HEK293 (cell line): ENCODE measurements around the gene RHOBTB3.

Source experiments
- CTCF ChIA-PET: fragments of 350-600 bp; formaldehyde crosslinking; extraction: SDS; loops from one replicate; lab custom pipeline; 2021; ENCODE audit warnings: antibody characterized with exemption; lab: Yijun Ruan, JAX
- POLR2A ChIA-PET: fragments of 300-600 bp; formaldehyde crosslinking; extraction: SDS; loops from one replicate; lab custom pipeline; 2020; ENCODE audit warnings: antibody characterized with exemption, inconsistent platforms; lab: Yijun Ruan, JAX
- H3K27ac ChIP-seq: fragments of 200-500 bp; sonication (Bioruptor generic); 2 replicates; pipeline ENCODE4 v1.5.1; 2014; ENCODE audit warnings: low read depth, low read length, control low read depth, inconsistent platforms; ENCODE audit errors: extremely low read depth
- H3K36me3 ChIP-seq, 2 experiments: fragments of 200-500 bp in 1 of 2; sonication (Bioruptor generic) in 1 of 2; 1 replicate in 1 of 2; 2 replicates in 1 of 2; pipeline ENCODE4 v1.5.1; 2014 to 2017; ENCODE audit warnings: inconsistent platforms in 2 of 2, low read length in 2 of 2; ENCODE audit not compliant: control insufficient read depth in 2 of 2, insufficient read depth in 1 of 2
- H3K4me1 ChIP-seq: fragments of 200-500 bp; sonication (Bioruptor generic); 2 replicates; pipeline ENCODE4 v1.5.1; 2014; ENCODE audit warnings: mild to moderate bottlenecking, low read length, inconsistent platforms; ENCODE audit not compliant: control insufficient read depth, insufficient read depth
- H3K4me3 ChIP-seq: 2 replicates; pipeline ENCODE4 v1.5.1; 2011; ENCODE audit warnings: low read depth, mild to moderate bottlenecking, control low read depth, low read length, moderate library complexity
- H3K9me3 ChIP-seq: fragments of 200-500 bp; sonication (Bioruptor generic); 2 replicates; pipeline ENCODE4 v1.5.1; 2014; ENCODE audit warnings: low read depth, low read length, inconsistent platforms; ENCODE audit not compliant: control insufficient read depth, insufficient read depth
- KLF7 ChIP-seq: fragments of 450-650 bp; formaldehyde crosslinking; IDR thresholded peaks from 2 replicates; pipeline ENCODE4 v1.5.1; 2016; ENCODE audit warnings: missing biosample characterization, missing genetic modification characterization, borderline replicate concordance
- KLF9 ChIP-seq: fragments of 450-650 bp; formaldehyde crosslinking; IDR thresholded peaks from 2 replicates; pipeline ENCODE4 v1.5.1; 2016; ENCODE audit warnings: missing biosample characterization, missing genetic modification characterization, low read depth
- PRDM1 ChIP-seq: fragments of 450-650 bp; formaldehyde crosslinking; IDR thresholded peaks from 2 replicates; pipeline ENCODE4; 2016; ENCODE audit warnings: missing biosample characterization, missing genetic modification characterization
- SETDB1 ChIP-seq: IDR thresholded peaks from one replicate; pipeline ENCODE4 v1.6.1; 2017; ENCODE audit warnings: mild to moderate bottlenecking, low read length, moderate library complexity, mixed read lengths; ENCODE audit not compliant: insufficient read length
- SP3 ChIP-seq: fragments of 450-650 bp; formaldehyde crosslinking; IDR thresholded peaks from 2 replicates; pipeline ENCODE4 v1.5.1; 2016; ENCODE audit warnings: missing biosample characterization, missing genetic modification characterization
- YY1 ChIP-seq: fragments of 450-650 bp; formaldehyde crosslinking; IDR thresholded peaks from 2 replicates; pipeline ENCODE4 v1.5.1; 2018; ENCODE audit warnings: missing biosample characterization, missing genetic modification characterization
- ZBTB17 ChIP-seq: fragments of 450-650 bp; formaldehyde crosslinking; IDR thresholded peaks from 2 replicates; pipeline ENCODE4 v1.5.1; 2016; ENCODE audit warnings: missing biosample characterization, missing genetic modification characterization
- ZBTB7A ChIP-seq: fragments of 450-650 bp; formaldehyde crosslinking; IDR thresholded peaks from 2 replicates; pipeline ENCODE4 v1.5.1; 2016; ENCODE audit warnings: low read depth, missing biosample characterization, missing genetic modification characterization
- ZNF112 ChIP-seq: fragments of 450-650 bp; formaldehyde crosslinking; IDR thresholded peaks from 2 replicates; pipeline ENCODE4 v1.5.0; 2017; ENCODE audit warnings: missing biosample characterization, missing genetic modification characterization
- ZNF133 ChIP-seq: fragments of 450-650 bp; formaldehyde crosslinking; IDR thresholded peaks from 2 replicates; pipeline ENCODE4 v1.5.1; 2016; ENCODE audit warnings: missing biosample characterization, missing genetic modification characterization
- ZNF239 ChIP-seq: fragments of 450-650 bp; formaldehyde crosslinking; IDR thresholded peaks from 2 replicates; pipeline ENCODE4 v1.5.1; 2016; ENCODE audit warnings: missing biosample characterization, missing genetic modification characterization
- ZNF350 ChIP-seq: fragments of 450-650 bp; formaldehyde crosslinking; IDR thresholded peaks from 2 replicates; pipeline ENCODE4 v1.5.0; 2017; ENCODE audit warnings: missing biosample characterization, mild to moderate bottlenecking, missing genetic modification characterization
- ZNF394 ChIP-seq: fragments of 450-650 bp; formaldehyde crosslinking; IDR thresholded peaks from 2 replicates; pipeline ENCODE4 v1.5.1; 2016; ENCODE audit warnings: missing biosample characterization, missing genetic modification characterization, mild to moderate bottlenecking, moderate library complexity, borderline replicate concordance
- ZNF426 ChIP-seq: fragments of 450-650 bp; formaldehyde crosslinking; IDR thresholded peaks from 2 replicates; pipeline ENCODE4 v1.5.1; 2017; ENCODE audit warnings: missing biosample characterization, missing genetic modification characterization, mild to moderate bottlenecking, inconsistent platforms, moderate library complexity
- ZNF433 ChIP-seq: fragments of 450-650 bp; formaldehyde crosslinking; IDR thresholded peaks from 2 replicates; pipeline ENCODE4 v1.5.1; 2016; ENCODE audit warnings: missing biosample characterization, missing genetic modification characterization, low read depth
- ZNF529 ChIP-seq: fragments of 450-650 bp; formaldehyde crosslinking; IDR thresholded peaks from 2 replicates; pipeline ENCODE4 v1.5.1; 2017; ENCODE audit warnings: missing genetic modification characterization, missing biosample characterization; ENCODE audit not compliant: insufficient replicate concordance
- ZNF530 ChIP-seq: fragments of 450-650 bp; formaldehyde crosslinking; IDR thresholded peaks from 2 replicates; pipeline ENCODE4 v1.5.1; 2016; ENCODE audit warnings: low read depth, missing biosample characterization, missing genetic modification characterization
- ZNF571 ChIP-seq: fragments of 450-650 bp; formaldehyde crosslinking; IDR thresholded peaks from 2 replicates; pipeline ENCODE4 v1.5.0; 2017; ENCODE audit warnings: missing biosample characterization, missing genetic modification characterization
- ZNF654 ChIP-seq: fragments of 450-650 bp; formaldehyde crosslinking; IDR thresholded peaks from 2 replicates; pipeline ENCODE4 v1.5.1; 2016; ENCODE audit warnings: low read depth, missing biosample characterization, missing genetic modification characterization
- ZNF660 ChIP-seq: fragments of 450-650 bp; IDR thresholded peaks from 2 replicates; pipeline ENCODE4 v1.5.1; 2018; ENCODE audit warnings: missing biosample characterization, mild to moderate bottlenecking, missing genetic modification characterization
- ZNF664 ChIP-seq: fragments of 450-650 bp; formaldehyde crosslinking; IDR thresholded peaks from 2 replicates; pipeline ENCODE4 v1.5.1; 2016; ENCODE audit warnings: missing biosample characterization, missing genetic modification characterization
- ZNF707 ChIP-seq: fragments of 450-650 bp; formaldehyde crosslinking; IDR thresholded peaks from 2 replicates; pipeline ENCODE4 v1.5.1; 2016; ENCODE audit warnings: missing biosample characterization, missing genetic modification characterization
- ZSCAN23 ChIP-seq: fragments of 450-650 bp; formaldehyde crosslinking; IDR thresholded peaks from 2 replicates; pipeline ENCODE4 v1.5.1; 2016; ENCODE audit warnings: missing biosample characterization, missing genetic modification characterization
- TF ChIP-seq, protein P1 (sequence below): fragments of 450-650 bp; formaldehyde crosslinking; IDR thresholded peaks from 2 replicates; pipeline ENCODE4 v1.5.1; 2017; ENCODE audit warnings: missing biosample characterization, missing genetic modification characterization
- TF ChIP-seq, protein P2 (sequence below): fragments of 450-650 bp; formaldehyde crosslinking; IDR thresholded peaks from 2 replicates; pipeline ENCODE4 v1.5.1; 2016; ENCODE audit warnings: missing biosample characterization, missing genetic modification characterization
- TF ChIP-seq, protein P3 (sequence below): fragments of 450-650 bp; formaldehyde crosslinking; IDR thresholded peaks from 2 replicates; pipeline ENCODE4 v1.5.1; 2016; ENCODE audit warnings: missing biosample characterization, missing genetic modification characterization
- TF ChIP-seq, protein P4 (sequence below): fragments of 450-650 bp; formaldehyde crosslinking; IDR thresholded peaks from 2 replicates; pipeline ENCODE4; 2016; ENCODE audit warnings: missing biosample characterization, missing genetic modification characterization

RHOBTB3 gene

DNA sequence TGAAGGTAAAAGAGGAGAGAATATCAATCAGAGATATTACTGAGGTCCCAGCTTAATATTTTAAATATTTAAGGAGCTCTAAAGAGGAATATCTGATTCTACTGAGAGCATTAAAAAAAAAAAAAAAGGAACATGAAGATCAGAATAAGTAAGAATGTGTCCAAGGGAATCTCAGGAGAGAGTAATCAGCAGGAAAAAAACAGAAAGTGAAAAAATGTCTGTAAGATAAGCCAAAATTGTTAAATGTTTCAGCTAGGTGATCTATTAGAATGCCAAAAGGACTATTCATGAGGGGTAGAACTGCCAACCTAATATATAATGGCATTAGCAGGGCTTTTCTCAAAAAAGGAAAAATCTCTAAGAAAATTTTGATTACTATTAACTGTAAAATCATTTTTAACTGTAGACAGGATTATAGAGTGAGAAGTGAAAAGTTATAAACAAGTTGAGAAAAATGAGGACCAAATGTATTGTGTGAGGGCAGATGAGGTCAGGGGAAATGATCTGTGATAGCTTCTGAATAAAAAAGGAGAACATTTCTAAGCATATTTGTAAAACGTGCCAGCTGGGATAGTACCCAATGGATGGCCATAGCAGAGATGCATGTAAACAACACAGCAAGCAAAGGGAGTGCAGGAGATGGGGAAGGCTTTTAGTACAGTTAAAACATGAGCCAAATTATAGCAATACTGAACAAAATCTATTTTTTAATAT is 9.4 kb upstream of the RHOBTB3 start:
- TF ChIP-seq KLF7 (tag by site-specific recombination) (no peak), PRDM1 (tag by site-specific recombination) (peak; percentile 72), ZNF350 (tag by site-specific recombination) (no peak), SP3 (tag by site-specific recombination) (no peak), ZNF530 (tag by site-specific recombination) (no peak)
- TF ChIP-seq, protein P1, sequence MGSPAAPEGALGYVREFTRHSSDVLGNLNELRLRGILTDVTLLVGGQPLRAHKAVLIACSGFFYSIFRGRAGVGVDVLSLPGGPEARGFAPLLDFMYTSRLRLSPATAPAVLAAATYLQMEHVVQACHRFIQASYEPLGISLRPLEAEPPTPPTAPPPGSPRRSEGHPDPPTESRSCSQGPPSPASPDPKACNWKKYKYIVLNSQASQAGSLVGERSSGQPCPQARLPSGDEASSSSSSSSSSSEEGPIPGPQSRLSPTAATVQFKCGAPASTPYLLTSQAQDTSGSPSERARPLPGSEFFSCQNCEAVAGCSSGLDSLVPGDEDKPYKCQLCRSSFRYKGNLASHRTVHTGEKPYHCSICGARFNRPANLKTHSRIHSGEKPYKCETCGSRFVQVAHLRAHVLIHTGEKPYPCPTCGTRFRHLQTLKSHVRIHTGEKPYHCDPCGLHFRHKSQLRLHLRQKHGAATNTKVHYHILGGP (tag by site-specific recombination), result no peak
- TF ChIP-seq, all 188 proteins: peak for 1
- H3K4me3 ChIP-seq, result no peak overlapping the region
- peaks cover 3% of the 10 kb centered on the region; the same call in 1 of the 2 replicates for H3K4me1 ChIP-seq
- no peaks in the 10 kb centered on the region for H3K36me3 ChIP-seq
- H3K27ac ChIP-seq, result no peak overlapping the region
- no peaks in the 10 kb centered on the region for H3K9me3 ChIP-seq
- ChIA-PET POLR2A (interaction anchor here (2.0 kb wide), 1 partner anchor 9 kb away, joined by 5 read pairs; the partner anchor contains the start of gene RHOBTB3), CTCF (interaction anchor here (0.7 to 1.2 kb wide), 2 partner anchors 9 to 58 kb away, joined by 3 to 5 read pairs; partner anchors contain the start of gene RHOBTB3)

DNA sequence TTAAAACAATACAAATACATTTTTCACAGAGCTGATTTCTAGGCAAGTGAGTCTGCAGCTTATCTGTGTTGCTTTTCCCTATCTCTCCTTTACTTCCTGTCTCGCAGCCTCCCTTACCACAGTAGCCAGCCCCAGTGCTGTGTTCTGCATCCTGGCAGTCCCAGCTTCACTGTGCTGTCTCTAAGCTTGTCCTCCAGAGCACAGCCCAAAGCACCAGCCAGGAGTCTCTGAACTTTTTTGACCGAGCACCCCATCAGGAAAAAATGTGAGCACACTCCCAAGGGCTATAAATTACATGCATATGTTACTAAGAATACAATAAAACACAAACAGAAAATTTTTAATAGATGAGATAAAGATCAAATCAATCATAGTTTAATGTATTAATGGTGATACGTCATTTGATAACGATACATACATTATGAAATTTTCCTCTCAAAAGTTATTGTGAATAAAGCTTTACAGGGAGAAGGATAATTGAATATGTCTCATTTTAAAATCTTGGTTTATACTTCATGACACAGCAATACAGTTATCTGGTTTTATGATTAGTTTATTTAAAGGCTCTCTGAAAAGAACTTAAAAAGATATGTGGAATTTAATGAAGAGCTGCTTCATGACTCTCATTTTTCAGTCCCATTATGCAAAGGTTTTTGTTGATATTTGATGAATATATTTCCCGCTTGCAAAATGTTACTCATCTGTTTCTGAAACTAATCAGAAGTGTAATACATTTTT is 7.3 kb upstream of the RHOBTB3 start:
- H3K27ac ChIP-seq, result no peak overlapping the region
- no peak overlapping the region for H3K4me3 ChIP-seq
- TF ChIP-seq PRDM1 (tag by site-specific recombination), result 0 out of 2 replicates have a peak, but pooled peaks have one; percentile 12
- no peak for TF ChIP-seq ZBTB7A (tag by site-specific recombination)
- no peak for TF ChIP-seq ZNF571 (tag by site-specific recombination)
- no peak for TF ChIP-seq ZNF707
- TF ChIP-seq SETDB1, result no peak
- no peak for TF ChIP-seq ZNF660 (tag by site-specific recombination)
- TF ChIP-seq YY1 (tag by site-specific recombination), result no peak
- TF ChIP-seq, protein P2, sequence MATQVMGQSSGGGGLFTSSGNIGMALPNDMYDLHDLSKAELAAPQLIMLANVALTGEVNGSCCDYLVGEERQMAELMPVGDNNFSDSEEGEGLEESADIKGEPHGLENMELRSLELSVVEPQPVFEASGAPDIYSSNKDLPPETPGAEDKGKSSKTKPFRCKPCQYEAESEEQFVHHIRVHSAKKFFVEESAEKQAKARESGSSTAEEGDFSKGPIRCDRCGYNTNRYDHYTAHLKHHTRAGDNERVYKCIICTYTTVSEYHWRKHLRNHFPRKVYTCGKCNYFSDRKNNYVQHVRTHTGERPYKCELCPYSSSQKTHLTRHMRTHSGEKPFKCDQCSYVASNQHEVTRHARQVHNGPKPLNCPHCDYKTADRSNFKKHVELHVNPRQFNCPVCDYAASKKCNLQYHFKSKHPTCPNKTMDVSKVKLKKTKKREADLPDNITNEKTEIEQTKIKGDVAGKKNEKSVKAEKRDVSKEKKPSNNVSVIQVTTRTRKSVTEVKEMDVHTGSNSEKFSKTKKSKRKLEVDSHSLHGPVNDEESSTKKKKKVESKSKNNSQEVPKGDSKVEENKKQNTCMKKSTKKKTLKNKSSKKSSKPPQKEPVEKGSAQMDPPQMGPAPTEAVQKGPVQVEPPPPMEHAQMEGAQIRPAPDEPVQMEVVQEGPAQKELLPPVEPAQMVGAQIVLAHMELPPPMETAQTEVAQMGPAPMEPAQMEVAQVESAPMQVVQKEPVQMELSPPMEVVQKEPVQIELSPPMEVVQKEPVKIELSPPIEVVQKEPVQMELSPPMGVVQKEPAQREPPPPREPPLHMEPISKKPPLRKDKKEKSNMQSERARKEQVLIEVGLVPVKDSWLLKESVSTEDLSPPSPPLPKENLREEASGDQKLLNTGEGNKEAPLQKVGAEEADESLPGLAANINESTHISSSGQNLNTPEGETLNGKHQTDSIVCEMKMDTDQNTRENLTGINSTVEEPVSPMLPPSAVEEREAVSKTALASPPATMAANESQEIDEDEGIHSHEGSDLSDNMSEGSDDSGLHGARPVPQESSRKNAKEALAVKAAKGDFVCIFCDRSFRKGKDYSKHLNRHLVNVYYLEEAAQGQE, result no peak
- no peak for TF ChIP-seq ZNF433 (tag by site-specific recombination)
- no peak for TF ChIP-seq ZSCAN23 (tag by site-specific recombination)
- TF ChIP-seq ZNF112, result no peak
- TF ChIP-seq ZBTB17 (tag by site-specific recombination), result peak; percentile 34; the same call in 1 of the 2 replicates
- TF ChIP-seq ZNF664, result 0 out of 2 replicates have a peak, but pooled peaks have one; percentile 14
- TF ChIP-seq, protein P3, sequence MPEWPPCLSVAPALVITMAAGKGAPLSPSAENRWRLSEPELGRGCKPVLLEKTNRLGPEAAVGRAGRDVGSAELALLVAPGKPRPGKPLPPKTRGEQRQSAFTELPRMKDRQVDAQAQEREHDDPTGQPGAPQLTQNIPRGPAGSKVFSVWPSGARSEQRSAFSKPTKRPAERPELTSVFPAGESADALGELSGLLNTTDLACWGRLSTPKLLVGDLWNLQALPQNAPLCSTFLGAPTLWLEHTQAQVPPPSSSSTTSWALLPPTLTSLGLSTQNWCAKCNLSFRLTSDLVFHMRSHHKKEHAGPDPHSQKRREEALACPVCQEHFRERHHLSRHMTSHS (tag by site-specific recombination), result no peak
- no peak for TF ChIP-seq ZNF133 (tag by site-specific recombination)
- TF ChIP-seq KLF9 (tag by site-specific recombination), result no peak
- TF ChIP-seq, protein P4, sequence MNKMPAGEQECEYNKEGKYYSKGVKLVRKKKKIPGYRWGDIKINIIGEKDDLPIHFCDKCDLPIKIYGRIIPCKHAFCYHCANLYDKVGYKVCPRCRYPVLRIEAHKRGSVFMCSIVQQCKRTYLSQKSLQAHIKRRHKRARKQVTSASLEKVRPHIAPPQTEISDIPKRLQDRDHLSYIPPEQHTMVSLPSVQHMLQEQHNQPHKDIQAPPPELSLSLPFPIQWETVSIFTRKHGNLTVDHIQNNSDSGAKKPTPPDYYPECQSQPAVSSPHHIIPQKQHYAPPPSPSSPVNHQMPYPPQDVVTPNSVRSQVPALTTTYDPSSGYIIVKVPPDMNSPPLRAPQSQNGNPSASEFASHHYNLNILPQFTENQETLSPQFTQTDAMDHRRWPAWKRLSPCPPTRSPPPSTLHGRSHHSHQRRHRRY (tag by site-specific recombination), result no peak
- TF ChIP-seq ZNF529 (tag by site-specific recombination), result no peak
- TF ChIP-seq ZNF426 (tag by site-specific recombination), result no peak
- no peak for TF ChIP-seq ZNF394 (tag by site-specific recombination)
- no peak for TF ChIP-seq ZNF654
- TF ChIP-seq ZNF239 (tag by site-specific recombination), result no peak

More for the DNA sequence above, 7.3 kb upstream of the RHOBTB3 start:
- H3K36me3 ChIP-seq, result no peaks in the 10 kb centered on the region
- peaks cover 3% of the 10 kb centered on the region; the same call in 1 of the 2 replicates for H3K4me1 ChIP-seq
- H3K9me3 ChIP-seq, result no peaks in the 10 kb centered on the region
- POLR2A ChIA-PET, result interaction anchor here (1.1 to 1.7 kb wide), 2 partner anchors 11 to 12 kb away, joined by 3 to 4 read pairs; no protein-coding TSS in a partner anchor
- CTCF ChIA-PET, result interaction anchor here (0.7 to 0.9 kb wide), 3 partner anchors 50 to 60 kb away, joined by 4 to 5 read pairs (median 4); no protein-coding TSS in a partner anchor
